SW 1271 (cell line): ENCODE measurements around the gene EARS2.
A peak's percentile ranks its signal among the peaks of the same experiment; 100 is the strongest.
"Not testable (repeated sequence)": the region's sequence is repeated elsewhere in the genome, so short reads cannot be mapped to it uniquely, and the experiment has no call there.

Experiments used
- DNase-seq, 2 experiments: peaks; one replicate each; lab custom pipeline; 2025; lab: John Stamatoyannopoulos, UW

EARS2 gene

GRCh38 chr16:23505671-23506605 lies 51.2 kb downstream of the EARS2 start:
- peak in 1 of 2 experiments; percentile 11 for DNase-seq

- no peak for DNase-seq
Observed at GRCh38 chr16:23505180-23505665, 51.9 kb downstream of the EARS2 start.

GRCh38 chr16:23504453-23505179 lies 52.5 kb downstream of the EARS2 start:
- peak; percentile 72 to 89 for DNase-seq

- DNase-seq: no peak
Observed at GRCh38 chr16:23504076-23504452, 53.1 kb downstream of the EARS2 start.

- DNase-seq: no peak
Observed at GRCh38 chr16:23502466-23502865, 54.7 kb downstream of the EARS2 start.

GRCh38 chr16:23501291-23501690 lies 55.9 kb downstream of the EARS2 start:
- no peak for DNase-seq

GRCh38 chr16:23500862-23501225 lies 56.3 kb downstream of the EARS2 start:
- DNase-seq: no peak

GRCh38 chr16:23500212-23500861 lies 56.8 kb downstream of the EARS2 start:
- DNase-seq: no peak

GRCh38 chr16:23499801-23500200 lies 57.3 kb downstream of the EARS2 start:
- DNase-seq: no peak

GRCh38 chr16:23498863-23499262 lies 58.3 kb downstream of the EARS2 start:
- DNase-seq: no peak

- no peak for DNase-seq
Observed at GRCh38 chr16:23497543-23497868, 59.6 kb downstream of the EARS2 start.

- no peak for DNase-seq
Observed at GRCh38 chr16:23496821-23497542, 60.2 kb downstream of the EARS2 start.

GRCh38 chr16:23495671-23496070 lies 61.5 kb downstream of the EARS2 start:
- no peak for DNase-seq

- DNase-seq: no peak
Observed at GRCh38 chr16:23494188-23494587, 63.0 kb downstream of the EARS2 start.

- DNase-seq: peak in 1 of 2 experiments; percentile 12
Observed at GRCh38 chr16:23491490-23492391, 65.4 kb downstream of the EARS2 start.

GRCh38 chr16:23486480-23486879 lies 70.7 kb downstream of the EARS2 start:
- no peak for DNase-seq

GRCh38 chr16:23485841-23486240 lies 71.3 kb downstream of the EARS2 start:
- no peak for DNase-seq

GRCh38 chr16:23485257-23485614 lies 71.9 kb downstream of the EARS2 start:
- no peak for DNase-seq

GRCh38 chr16:23484510-23485256 lies 72.5 kb downstream of the EARS2 start:
- DNase-seq: no peak

- not testable (repeated sequence) for DNase-seq
Observed at GRCh38 chr16:23483492-23483891, 73.7 kb downstream of the EARS2 start.
